ENCODE data around the gene VPS26A. TPM values are rescaled to one million over a fixed set of nuclear protein-coding genes. Genes with fewer than 3 reads are reported as not detected.

Gene VPS26A
- total RNA-seq, 5 donors from 2014 or later (not counting 1 experiment from before 2014, with no cell fraction given): 24.6 to 35.8 (median 28.2) TPM

DNA sequence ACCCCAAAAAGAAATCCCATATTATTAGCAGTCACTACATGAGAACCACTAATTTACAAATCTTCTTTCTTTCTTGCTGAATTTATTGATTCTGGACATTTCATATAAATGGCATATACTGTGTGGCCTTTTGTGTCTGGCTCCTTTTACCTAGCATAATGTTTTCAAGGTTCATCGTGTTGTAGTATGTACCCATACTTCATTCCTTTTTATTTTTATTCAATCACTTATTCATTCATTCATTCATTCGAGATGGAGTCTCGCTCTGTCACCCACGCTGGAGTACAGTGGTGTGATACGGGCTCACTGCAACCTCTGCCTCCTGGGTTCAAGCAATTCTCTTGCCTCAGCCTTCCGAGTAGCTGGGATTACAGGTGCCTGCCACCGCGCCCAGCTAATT lies 21.9 kb downstream of the VPS26A start:
- peaks cover 34 to 53% (median 52%) of the 10 kb centered on the region in 3 donors for H3K4me1 Mint-ChIP-seq

DNA sequence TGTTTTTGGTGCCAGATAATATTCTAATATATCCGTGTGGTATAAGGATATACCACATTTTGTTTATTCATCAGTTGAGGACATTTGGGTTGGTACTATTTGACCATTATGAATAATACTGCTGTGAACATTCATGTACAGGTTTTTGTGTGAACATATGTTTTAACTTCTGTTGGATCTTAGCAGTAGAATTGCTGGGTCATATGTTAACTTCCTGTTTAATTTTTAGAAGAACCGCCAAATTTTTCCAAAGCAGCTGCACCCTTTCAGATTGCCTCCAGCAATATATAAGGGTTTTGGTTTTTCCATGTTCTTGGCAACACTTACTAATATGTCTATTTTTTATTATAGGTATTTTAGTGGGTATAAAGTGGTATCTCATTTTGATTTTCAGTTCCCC lies 22.8 kb downstream of the VPS26A start:
- no CpG with 5 or more reads among the region's 2 CpGs for WGBS (ENCODE audit: insufficient coverage)
- Histone ChIP-seq H3K27me3 (replicated peaks in 1 of 2; ENCODE audit: control insufficient read depth in 2 of 2, extremely low read depth in 1 of 2, insufficient read depth in 2 of 2, low read length in 1 of 2) (no peaks in the 10 kb centered on the region), H3K4me3 (ENCODE audit: control insufficient read depth in 1 of 2, extremely low read depth in 1 of 2, low read length in 1 of 2) (no peak overlapping the region), H3K4me1 (ENCODE audit: control insufficient read depth in 1 of 2, extremely low read depth in 1 of 2, insufficient read depth in 2 of 2, low read length in 2 of 2) (peaks cover 0 to 4% of the 10 kb centered on the region in 2 experiments), H3K36me3 (ENCODE audit: control insufficient read depth in 2 of 2, extremely low read depth in 1 of 2, insufficient read depth in 1 of 2, low read length in 1 of 2) (peaks cover 0 to 2% of the 10 kb centered on the region in 2 donors), H3K27ac (ENCODE audit: low read length) (no peak overlapping the region), H3K9me3 (no peaks in the 10 kb centered on the region)
- Mint-ChIP-seq H3K4me1 (peaks cover 39 to 51% (median 49%) of the 10 kb centered on the region in 3 donors), H3K36me3 (peaks cover 11% of the 10 kb centered on the region), H3K27ac (peak overlapping the region in 1 of 2 donors; percentile 6), H3K27me3 (no peaks in the 10 kb centered on the region), H3K9me3 (no peaks in the 10 kb centered on the region), H3K4me3 (no peak overlapping the region)
- POLR2A ChIA-PET: no interaction called here
- CTCF ChIA-PET: no interaction called here
- ATAC-seq (replicated peaks in 1 of 4) (no peak), DNase-seq (no peak)

More for the DNA sequence above, 21.9 kb downstream of the VPS26A start:
- no peak overlapping the region for H3K4me3 ChIP-seq (ENCODE audit: control insufficient read depth in 1 of 2, extremely low read depth in 1 of 2, low read length in 1 of 2)
- no peak overlapping the region for H3K27ac ChIP-seq (ENCODE audit: low read length)
- WGBS (ENCODE audit: insufficient coverage): 100% methylated on average over 7 of the region's 8 CpGs
- peaks cover 0 to 4% of the 10 kb centered on the region in 2 experiments for H3K4me1 ChIP-seq (ENCODE audit: control insufficient read depth in 1 of 2, extremely low read depth in 1 of 2, insufficient read depth in 2 of 2, low read length in 2 of 2)
- Mint-ChIP-seq H3K36me3 (peaks cover 11% of the 10 kb centered on the region), H3K4me3 (no peak overlapping the region), H3K27ac (no peak overlapping the region), H3K27me3 (no peaks in the 10 kb centered on the region), H3K9me3 (no peaks in the 10 kb centered on the region)
- CTCF ChIA-PET: no interaction called here
- DNase-seq (no peak), ATAC-seq (replicated peaks in 1 of 4) (no peak)
- H3K36me3 ChIP-seq (ENCODE audit: control insufficient read depth in 2 of 2, extremely low read depth in 1 of 2, insufficient read depth in 1 of 2, low read length in 1 of 2): peaks cover 0 to 2% of the 10 kb centered on the region in 2 donors
- POLR2A ChIA-PET: no interaction called here
- H3K9me3 ChIP-seq: no peaks in the 10 kb centered on the region
- no peaks in the 10 kb centered on the region for H3K27me3 ChIP-seq (replicated peaks in 1 of 2; ENCODE audit: control insufficient read depth in 2 of 2, extremely low read depth in 1 of 2, insufficient read depth in 2 of 2, low read length in 1 of 2)

DNA sequence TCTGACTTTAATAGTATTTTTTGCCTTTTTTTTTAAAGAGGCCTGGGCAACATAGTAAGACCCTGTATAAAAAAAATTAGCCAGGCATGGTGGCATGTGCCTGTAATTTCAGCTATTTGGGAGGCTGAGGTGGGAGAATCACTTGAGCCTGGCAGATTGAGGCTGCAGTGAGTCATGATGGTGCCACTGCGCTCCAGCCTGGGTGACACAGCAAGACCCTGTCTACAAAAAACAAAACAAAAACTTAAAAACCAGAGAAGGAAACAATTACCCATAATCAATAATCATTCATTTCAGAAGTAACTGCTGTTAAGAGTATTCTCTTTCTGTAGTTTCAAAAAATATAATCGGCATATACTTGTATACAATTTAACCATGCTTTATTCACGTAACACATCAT lies 28.0 kb downstream of the VPS26A start:
- no peaks in the 10 kb centered on the region for H3K9me3 Mint-ChIP-seq
- ATAC-seq (replicated peaks in 1 of 4): no peak
- no peak for DNase-seq
- H3K27ac Mint-ChIP-seq: no peak overlapping the region
- H3K27ac ChIP-seq (ENCODE audit: low read length): no peak overlapping the region
- CTCF ChIA-PET: interaction anchor here in 1 of 2 donors (0.6 kb wide), 1 partner anchor 42 kb away, joined by 3 read pairs; no protein-coding TSS in a partner anchor
- H3K27me3 ChIP-seq (replicated peaks in 1 of 2; ENCODE audit: control insufficient read depth in 2 of 2, extremely low read depth in 1 of 2, insufficient read depth in 2 of 2, low read length in 1 of 2): no peaks in the 10 kb centered on the region
- POLR2A ChIA-PET: interaction anchor here in 1 of 2 donors (0.6 kb wide), 1 partner anchor 61 kb away, joined by 4 read pairs; no protein-coding TSS in a partner anchor
- H3K27me3 Mint-ChIP-seq: no peaks in the 10 kb centered on the region
- H3K4me3 Mint-ChIP-seq: no peak overlapping the region
- H3K36me3 ChIP-seq (ENCODE audit: control insufficient read depth in 2 of 2, extremely low read depth in 1 of 2, insufficient read depth in 1 of 2, low read length in 1 of 2): peaks cover 2% of the 10 kb centered on the region in 2 donors
- no CpG with 5 or more reads among the region's 3 CpGs for WGBS (ENCODE audit: insufficient coverage)
- peaks cover 7% of the 10 kb centered on the region for H3K36me3 Mint-ChIP-seq
- H3K4me3 ChIP-seq (ENCODE audit: control insufficient read depth in 1 of 2, extremely low read depth in 1 of 2, low read length in 1 of 2): no peak overlapping the region
- peaks cover 21 to 26% (median 22%) of the 10 kb centered on the region in 3 donors for H3K4me1 Mint-ChIP-seq
- H3K9me3 ChIP-seq: no peaks in the 10 kb centered on the region
- peaks cover 0 to 4% of the 10 kb centered on the region in 2 experiments for H3K4me1 ChIP-seq (ENCODE audit: control insufficient read depth in 1 of 2, extremely low read depth in 1 of 2, insufficient read depth in 2 of 2, low read length in 2 of 2)

DNA sequence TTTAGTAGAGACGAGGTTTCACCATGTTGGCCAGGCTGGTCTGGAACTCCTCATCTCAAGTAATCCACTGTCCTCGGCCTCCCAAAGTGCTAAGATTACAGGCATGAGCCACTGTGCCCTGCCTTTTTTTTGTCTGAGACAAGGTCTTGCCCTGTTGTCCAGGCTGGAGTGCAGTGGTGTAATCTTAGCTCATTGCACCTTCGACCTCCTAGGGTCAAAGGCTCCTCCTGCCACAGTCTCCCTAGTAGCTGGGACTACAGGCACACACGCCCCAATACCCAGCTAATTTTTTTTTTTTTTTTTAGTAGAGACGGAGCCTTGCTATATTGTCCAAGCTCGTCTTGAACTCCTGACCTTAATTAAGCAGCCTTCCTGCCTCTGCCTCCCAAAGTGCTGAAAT lies 29.2 kb downstream of the VPS26A start:
- H3K27me3 Mint-ChIP-seq: no peaks in the 10 kb centered on the region
- ATAC-seq (replicated peaks in 1 of 4) (no peak), DNase-seq (no peak)
- no peaks in the 10 kb centered on the region for H3K4me1 ChIP-seq (ENCODE audit: control insufficient read depth in 1 of 2, extremely low read depth in 1 of 2, insufficient read depth in 2 of 2, low read length in 2 of 2)
- H3K27ac Mint-ChIP-seq: no peak overlapping the region
- H3K9me3 ChIP-seq: no peaks in the 10 kb centered on the region
- 92% methylated on average over 2 of the region's 6 CpGs for WGBS (ENCODE audit: insufficient coverage)
- H3K27ac ChIP-seq (ENCODE audit: low read length): no peak overlapping the region
- H3K9me3 Mint-ChIP-seq: no peaks in the 10 kb centered on the region
- H3K36me3 ChIP-seq (ENCODE audit: control insufficient read depth in 2 of 2, extremely low read depth in 1 of 2, insufficient read depth in 1 of 2, low read length in 1 of 2): peaks cover 2 to 12% of the 10 kb centered on the region in 2 donors
- H3K4me3 Mint-ChIP-seq: no peak overlapping the region
- ChIA-PET POLR2A (no interaction called here), CTCF (interaction anchor here (0.6 to 0.7 kb wide), 2 partner anchors 21 to 841 kb away, joined by 3 to 4 read pairs; no protein-coding TSS in a partner anchor)
- H3K36me3 Mint-ChIP-seq: peaks cover 14% of the 10 kb centered on the region
- H3K27me3 ChIP-seq (replicated peaks in 1 of 2; ENCODE audit: control insufficient read depth in 2 of 2, extremely low read depth in 1 of 2, insufficient read depth in 2 of 2, low read length in 1 of 2): no peaks in the 10 kb centered on the region
- H3K4me1 Mint-ChIP-seq: peaks cover 14 to 20% (median 17%) of the 10 kb centered on the region in 3 donors
- no peak overlapping the region for H3K4me3 ChIP-seq (ENCODE audit: control insufficient read depth in 1 of 2, extremely low read depth in 1 of 2, low read length in 1 of 2)

DNA sequence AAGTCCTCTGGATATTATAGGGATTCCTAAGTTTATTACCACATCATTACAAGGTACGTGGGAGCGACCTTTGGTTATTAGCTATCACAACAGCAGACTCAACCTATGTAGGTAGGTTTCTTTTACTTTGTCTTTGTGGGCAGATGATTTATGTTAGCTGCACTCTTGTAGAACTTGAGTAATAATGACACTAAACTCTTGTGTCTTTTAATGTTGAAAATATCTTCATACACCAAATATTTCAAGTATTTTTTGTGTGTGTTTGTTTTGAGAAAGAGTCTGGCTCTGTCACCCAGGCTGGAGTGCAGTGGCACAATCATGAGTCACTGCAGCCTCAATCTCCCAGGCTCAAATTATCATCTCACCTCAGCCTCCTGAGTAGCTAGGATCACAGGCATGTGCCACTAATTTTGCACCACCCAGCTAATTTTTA lies 36.8 kb downstream of the VPS26A start:
- Histone ChIP-seq H3K27me3 (replicated peaks in 1 of 2; ENCODE audit: control insufficient read depth in 2 of 2, extremely low read depth in 1 of 2, insufficient read depth in 2 of 2, low read length in 1 of 2) (no peaks in the 10 kb centered on the region), H3K4me1 (ENCODE audit: control insufficient read depth in 1 of 2, extremely low read depth in 1 of 2, insufficient read depth in 2 of 2, low read length in 2 of 2) (no peaks in the 10 kb centered on the region), H3K4me3 (ENCODE audit: control insufficient read depth in 1 of 2, extremely low read depth in 1 of 2, low read length in 1 of 2) (no peak overlapping the region), H3K36me3 (ENCODE audit: control insufficient read depth in 2 of 2, extremely low read depth in 1 of 2, insufficient read depth in 1 of 2, low read length in 1 of 2) (peaks cover 0 to 61% of the 10 kb centered on the region in 2 donors), H3K9me3 (no peaks in the 10 kb centered on the region), H3K27ac (ENCODE audit: low read length) (no peak overlapping the region)
- no peaks in the 10 kb centered on the region for H3K27me3 Mint-ChIP-seq
- H3K36me3 Mint-ChIP-seq: peaks cover 25% of the 10 kb centered on the region
- DNase-seq: no peak
- no peak for ATAC-seq (replicated peaks in 1 of 4)
- no peak overlapping the region for H3K27ac Mint-ChIP-seq
- no CpG with 5 or more reads among the region's 2 CpGs for WGBS (ENCODE audit: insufficient coverage)
- H3K4me3 Mint-ChIP-seq: no peak overlapping the region
- CTCF ChIA-PET: interaction anchor here in 1 of 2 donors (0.7 kb wide), 1 partner anchor 244 kb away, joined by 4 read pairs; no protein-coding TSS in a partner anchor
- H3K4me1 Mint-ChIP-seq: peaks cover 0 to 2% (median 0%) of the 10 kb centered on the region in 3 donors
- no peaks in the 10 kb centered on the region for H3K9me3 Mint-ChIP-seq
- POLR2A ChIA-PET: interaction anchor here in 1 of 2 donors (0.5 kb wide), 1 partner anchor 209 kb away, joined by 3 read pairs; no protein-coding TSS in a partner anchor

DNA sequence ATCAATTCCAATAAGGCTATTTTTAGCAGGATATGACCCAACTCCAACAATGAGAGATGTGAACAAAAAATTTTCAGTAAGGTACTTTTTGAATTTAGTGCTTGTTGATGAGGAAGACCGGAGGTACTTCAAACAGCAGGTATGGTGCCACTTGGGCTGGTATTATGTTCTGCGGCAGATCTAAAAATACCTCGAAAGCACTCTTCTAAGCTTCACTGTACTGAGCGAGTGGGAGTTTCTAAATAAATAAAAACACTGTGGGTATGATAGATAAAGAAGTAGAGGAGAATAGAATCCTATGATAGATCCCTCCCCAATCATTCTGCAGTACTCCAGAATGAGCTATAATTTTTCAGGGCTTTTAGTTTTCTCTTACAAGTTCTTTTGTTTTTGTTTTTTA lies 44.5 kb downstream of the VPS26A start:
- CTCF ChIA-PET: interaction anchor here in 1 of 2 donors (1.7 kb wide), 1 partner anchor 224 kb away, joined by 6 read pairs; no protein-coding TSS in a partner anchor
- POLR2A ChIA-PET: no interaction called here
- Histone ChIP-seq H3K9me3 (no peaks in the 10 kb centered on the region), H3K27me3 (replicated peaks in 1 of 2; ENCODE audit: control insufficient read depth in 2 of 2, extremely low read depth in 1 of 2, insufficient read depth in 2 of 2, low read length in 1 of 2) (no peaks in the 10 kb centered on the region), H3K4me1 (ENCODE audit: control insufficient read depth in 1 of 2, extremely low read depth in 1 of 2, insufficient read depth in 2 of 2, low read length in 2 of 2) (no peaks in the 10 kb centered on the region), H3K27ac (ENCODE audit: low read length) (no peak overlapping the region), H3K36me3 (ENCODE audit: control insufficient read depth in 2 of 2, extremely low read depth in 1 of 2, insufficient read depth in 1 of 2, low read length in 1 of 2) (peaks cover 0 to 60% of the 10 kb centered on the region in 2 donors), H3K4me3 (ENCODE audit: control insufficient read depth in 1 of 2, extremely low read depth in 1 of 2, low read length in 1 of 2) (no peak overlapping the region)
- H3K27me3 Mint-ChIP-seq: no peaks in the 10 kb centered on the region
- no peak overlapping the region for H3K27ac Mint-ChIP-seq
- WGBS (ENCODE audit: insufficient coverage): no CpG with 5 or more reads among the region's 4 CpGs
- no peaks in the 10 kb centered on the region for H3K9me3 Mint-ChIP-seq
- H3K4me1 Mint-ChIP-seq: no peaks in the 10 kb centered on the region
- ATAC-seq (replicated peaks in 1 of 4): no peak
- H3K36me3 Mint-ChIP-seq: peaks cover 28% of the 10 kb centered on the region
- H3K4me3 Mint-ChIP-seq: no peak overlapping the region
- DNase-seq: no peak
